Right atrium auricular region (tissue), 2 donors: ENCODE measurements around the gene AIG1. TPM values are rescaled to one million over a fixed set of nuclear protein-coding genes. Genes with fewer than 3 reads are reported as not detected.

ENCODE experiments used
- DNase-seq: peaks from one replicate; pipeline ENCODE4 v3.0.0-alpha.2; 2019; ENCODE audit warnings: low spot score
- H3K27ac ChIP-seq, 2 donors: fragments of 200-600 bp; sonication (generic); 1 replicate in 1 of 2; 2 replicates in 1 of 2; pipeline ENCODE4 v1.5.1; 2016 to 2019
- H3K27me3 ChIP-seq, 2 donors: fragments of 200-600 bp; sonication (generic); one replicate each; pipeline versions ENCODE4 v1.5.1 to v1.6.0; 2017 to 2019
- H3K36me3 ChIP-seq: fragments of 200-600 bp; sonication (generic); one replicate; pipeline ENCODE4 v1.5.1; 2016
- H3K4me1 ChIP-seq, 2 donors: fragments of 200-600 bp; sonication (generic); one replicate each; pipeline versions ENCODE4 v1.5.1 to v1.6.0; 2017 to 2019
- H3K4me3 ChIP-seq, 2 donors: fragments of 200-600 bp; sonication (generic); 1 replicate in 1 of 2; 2 replicates in 1 of 2; pipeline ENCODE4 v1.5.1; 2017 to 2019; ENCODE audit warnings: mild to moderate bottlenecking in 1 of 2, moderate library complexity in 1 of 2
- H3K9me3 ChIP-seq, 2 donors: fragments of 200-600 bp; sonication (generic); one replicate each; pipeline ENCODE4 v1.5.1; 2019
- CTCF ChIP-seq, 2 donors: fragments of 200-600 bp; sonication (generic); IDR thresholded peaks; one replicate each; pipeline ENCODE4 v1.5.1; 2019; ENCODE audit warnings: antibody characterized with exemption in 2 of 2
- total RNA-seq, 2 donors: library from RNA; depleted of rRNA; stranded (reverse); fragments of >200 nt; gene quantifications; one replicate each; pipeline ENCODE4 v1.1.0, GENCODE V29; 2016

The AIG1 gene
- total RNA-seq, 2 donors from 2014 or later: 28.6 to 62.6 TPM

- no peaks in the 10 kb centered on the region for H3K9me3 ChIP-seq
- peaks cover 0 to 24% of the 10 kb centered on the region in 2 donors for H3K4me1 ChIP-seq
- TF ChIP-seq CTCF (IDR thresholded peaks at IDR 0.05): no peak
- no peak overlapping the region for H3K27ac ChIP-seq
- no peaks in the 10 kb centered on the region for H3K27me3 ChIP-seq
- no peak overlapping the region for H3K4me3 ChIP-seq
- no peaks in the 10 kb centered on the region for H3K36me3 ChIP-seq
- no peak for DNase-seq
These were observed 99.3 kb downstream of the AIG1 start for GRCh38 chr6:143160015-143160414.

GRCh38 chr6:143160439-143161220 is 99.9 kb downstream of the AIG1 start:
- no peaks in the 10 kb centered on the region for H3K9me3 ChIP-seq
- H3K27ac ChIP-seq: no peak overlapping the region
- H3K36me3 ChIP-seq: no peaks in the 10 kb centered on the region
- no peaks in the 10 kb centered on the region for H3K27me3 ChIP-seq
- no peak overlapping the region for H3K4me3 ChIP-seq
- H3K4me1 ChIP-seq: peaks cover 0 to 24% of the 10 kb centered on the region in 2 donors
- DNase-seq: no peak
- no peak for TF ChIP-seq CTCF (IDR thresholded peaks at IDR 0.05)

- Histone ChIP-seq H3K4me1 (peaks cover 0 to 10% of the 10 kb centered on the region in 2 donors), H3K27me3 (no peaks in the 10 kb centered on the region), H3K27ac (no peak overlapping the region), H3K9me3 (no peaks in the 10 kb centered on the region), H3K4me3 (no peak overlapping the region), H3K36me3 (no peaks in the 10 kb centered on the region)
- no peak for DNase-seq
- TF ChIP-seq CTCF (IDR thresholded peaks at IDR 0.05): no peak
These were observed 102.9 kb downstream of the AIG1 start for GRCh38 chr6:143163621-143164020.

- Histone ChIP-seq H3K4me1 (peaks cover 0 to 6% of the 10 kb centered on the region in 2 donors), H3K27ac (no peak overlapping the region), H3K27me3 (no peaks in the 10 kb centered on the region), H3K36me3 (no peaks in the 10 kb centered on the region), H3K4me3 (no peak overlapping the region), H3K9me3 (no peaks in the 10 kb centered on the region)
- no peak for TF ChIP-seq CTCF (IDR thresholded peaks at IDR 0.05)
- DNase-seq: no peak
These were observed 103.9 kb downstream of the AIG1 start for GRCh38 chr6:143164565-143165105.

- H3K4me3 ChIP-seq: no peak overlapping the region
- no peak for TF ChIP-seq CTCF (IDR thresholded peaks at IDR 0.05)
These were observed 104.7 kb downstream of the AIG1 start for GRCh38 chr6:143165315-143165855.

More at GRCh38 chr6:143165315-143165855, 104.7 kb downstream of the AIG1 start:
- H3K27me3 ChIP-seq: no peaks in the 10 kb centered on the region
- no peak overlapping the region for H3K27ac ChIP-seq
- no peaks in the 10 kb centered on the region for H3K9me3 ChIP-seq
- H3K36me3 ChIP-seq: no peaks in the 10 kb centered on the region
- H3K4me1 ChIP-seq: peaks cover 0 to 3% of the 10 kb centered on the region in 2 donors
- no peak for DNase-seq
